WTC11 (cell line): ENCODE data around the gene IFITM2. TPM values are rescaled to one million over a fixed set of nuclear protein-coding genes. Genes with fewer than 3 reads are reported as not detected.
"Not testable (repeated sequence)": the region's sequence is repeated elsewhere in the genome, so short reads cannot be mapped to it uniquely, and the experiment has no call there.

Experiments used
- ATAC-seq: fragments of 200-7000 bp; cut with Tn5 transposase; 2 replicates; pipeline ENCODE4 v1.10.0; 2021; ENCODE audit warnings: mild to moderate bottlenecking, moderate library complexity
- CTCF ChIA-PET: fragments of 300-600 bp; sonication (Branson Sonifier 250); formaldehyde crosslinking; loops from one replicate; lab custom pipeline; 2021; ENCODE audit warnings: antibody characterized with exemption; lab: Charles Lee
- POLR2A ChIA-PET: fragments of 350-600 bp; sonication (Branson Sonifier 250); formaldehyde crosslinking; loops from one replicate; lab custom pipeline; 2021; ENCODE audit warnings: antibody characterized with exemption; lab: Charles Lee
- DNase-seq: peaks from one replicate; pipeline ENCODE4 v3.0.0; 2021; ENCODE audit warnings: low spot score
- H3K27ac Mint-ChIP-seq: 2 replicates; pipeline ENCODE4 v1.8.0; 2021; ENCODE audit warnings: mixed read lengths
- H3K27me3 Mint-ChIP-seq: 2 replicates; pipeline ENCODE4 v1.8.0; 2021; ENCODE audit warnings: low read depth, mild to moderate bottlenecking, moderate library complexity, mixed read lengths
- H3K36me3 Mint-ChIP-seq: 2 replicates; pipeline ENCODE4 v1.8.0; 2021; ENCODE audit warnings: mixed read lengths
- H3K4me1 Mint-ChIP-seq: 2 replicates; pipeline ENCODE4 v1.8.0; 2022; ENCODE audit warnings: mixed read lengths
- H3K4me3 Mint-ChIP-seq: 2 replicates; pipeline ENCODE4 v1.8.0; 2021; ENCODE audit warnings: mild to moderate bottlenecking, moderate library complexity, mixed read lengths
- H3K9me3 Mint-ChIP-seq: 2 replicates; pipeline ENCODE4 v1.8.0; 2021; ENCODE audit warnings: mixed read lengths
- JUN ChIP-seq: sonication (generic); formaldehyde crosslinking; IDR thresholded peaks from 2 replicates; pipeline ENCODE4 v1.8.0; 2023; ENCODE audit warnings: mild to moderate bottlenecking, missing genetic modification reagents
- KAT7 ChIP-seq: sonication (generic); formaldehyde crosslinking; IDR thresholded peaks from 2 replicates; pipeline ENCODE4 v1.8.1; 2023; ENCODE audit warnings: missing genetic modification reagents, mild to moderate bottlenecking, borderline replicate concordance
- MYBL2 ChIP-seq: sonication (generic); formaldehyde crosslinking; IDR thresholded peaks from 2 replicates; pipeline ENCODE4 v1.8.1; 2023; ENCODE audit warnings: mild to moderate bottlenecking, moderate library complexity, missing genetic modification reagents
- NFATC4 ChIP-seq: fragments of 250-450 bp; sonication (Bioruptor Pico); IDR thresholded peaks from 2 replicates; pipeline ENCODE4 v1.9.0; 2021; ENCODE audit warnings: mild to moderate bottlenecking
- ZBTB21 ChIP-seq: sonication (generic); formaldehyde crosslinking; IDR thresholded peaks from 2 replicates; pipeline ENCODE4 v1.8.1; 2023; ENCODE audit warnings: mild to moderate bottlenecking, missing genetic modification reagents, borderline replicate concordance
- ZNF219 ChIP-seq: sonication (generic); formaldehyde crosslinking; IDR thresholded peaks from 2 replicates; pipeline ENCODE4 v1.8.0; 2023; ENCODE audit warnings: missing genetic modification reagents, mild to moderate bottlenecking, borderline replicate concordance
- ZNF317 ChIP-seq: sonication (generic); formaldehyde crosslinking; IDR thresholded peaks from 2 replicates; pipeline ENCODE4 v1.8.1; 2023; ENCODE audit warnings: low read depth, mild to moderate bottlenecking, moderate library complexity, missing genetic modification reagents, borderline replicate concordance
- ZNF671 ChIP-seq: fragments of 250-450 bp; sonication (Bioruptor Pico); IDR thresholded peaks from 2 replicates; pipeline ENCODE4 v1.8.0; 2021; ENCODE audit warnings: mild to moderate bottlenecking
- total RNA-seq: library from RNA; stranded (reverse); gene quantifications from 3 replicates; pipeline ENCODE4 v1.2.3, GENCODE V29; 2021
- TF ChIP-seq, protein P1 (sequence below): sonication (generic); formaldehyde crosslinking; IDR thresholded peaks from 2 replicates; pipeline ENCODE4 v1.8.1; 2022; ENCODE audit warnings: mild to moderate bottlenecking, missing genetic modification reagents, moderate library complexity, borderline replicate concordance
- TF ChIP-seq, protein P2 (sequence below): sonication (generic); formaldehyde crosslinking; IDR thresholded peaks from 2 replicates; pipeline ENCODE4 v1.8.0; 2022; ENCODE audit warnings: mild to moderate bottlenecking, missing genetic modification reagents
- TF ChIP-seq, protein P3 (sequence below): sonication (generic); formaldehyde crosslinking; IDR thresholded peaks from 2 replicates; pipeline ENCODE4 v1.8.0; 2022; ENCODE audit warnings: mild to moderate bottlenecking, missing genetic modification reagents
- TF ChIP-seq, protein P4 (sequence below): sonication (generic); formaldehyde crosslinking; IDR thresholded peaks from 2 replicates; pipeline ENCODE4 v1.8.1; 2023; ENCODE audit warnings: mild to moderate bottlenecking, moderate library complexity, missing genetic modification reagents
- TF ChIP-seq, protein P5 (sequence below): fragments of 250-450 bp; sonication (Bioruptor Pico); IDR thresholded peaks from 2 replicates; pipeline ENCODE4 v1.9.0; 2021; ENCODE audit warnings: mild to moderate bottlenecking, borderline replicate concordance
- TF ChIP-seq, protein P6 (sequence below): sonication (generic); formaldehyde crosslinking; conservative IDR thresholded peaks from 2 replicates; pipeline ENCODE4 v1.8.1; 2022; ENCODE audit warnings: mild to moderate bottlenecking, missing genetic modification reagents
- TF ChIP-seq, protein P7 (sequence below): sonication (generic); formaldehyde crosslinking; IDR thresholded peaks from 2 replicates; pipeline ENCODE4 v1.8.1; 2023; ENCODE audit warnings: mild to moderate bottlenecking, missing genetic modification reagents, moderate library complexity

The IFITM2 gene
- total RNA-seq, 1 experiment from 2014 or later = 436 TPM

DNA sequence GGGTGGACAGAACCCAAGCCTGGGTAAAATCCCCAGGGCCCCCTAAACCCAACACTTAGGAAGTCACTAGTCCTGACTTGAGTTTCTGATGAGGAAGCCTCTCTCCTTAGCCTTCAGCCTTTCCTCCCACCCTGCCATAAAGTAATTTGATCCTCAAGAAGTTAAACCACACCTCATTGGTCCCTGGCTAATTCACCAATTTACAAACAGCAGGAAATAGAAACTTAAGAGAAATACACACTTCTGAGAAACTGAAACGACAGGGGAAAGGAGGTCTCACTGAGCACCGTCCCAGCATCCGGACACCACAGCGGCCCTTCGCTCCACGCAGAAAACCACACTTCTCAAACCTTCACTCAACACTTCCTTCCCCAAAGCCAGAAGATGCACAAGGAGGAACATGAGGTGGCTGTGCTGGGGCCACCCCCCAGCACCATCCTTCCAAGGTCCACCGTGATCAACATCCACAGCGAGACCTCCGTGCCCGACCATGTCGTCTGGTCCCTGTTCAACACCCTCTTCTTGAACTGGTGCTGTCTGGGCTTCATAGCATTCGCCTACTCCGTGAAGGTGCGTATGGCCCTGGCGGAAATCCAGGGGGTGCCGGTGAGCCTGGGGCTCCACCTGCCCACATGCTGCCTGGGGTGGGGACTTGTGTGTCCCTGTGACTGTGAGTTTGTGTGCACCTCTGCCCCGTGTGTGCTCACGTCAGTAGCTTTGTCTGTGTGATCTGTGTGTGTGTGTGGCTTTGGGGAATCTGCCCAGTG, 6.4 kb downstream of the IFITM2 start, which contains the start of gene IFITM1 (continued):
- TF ChIP-seq, protein P1, sequence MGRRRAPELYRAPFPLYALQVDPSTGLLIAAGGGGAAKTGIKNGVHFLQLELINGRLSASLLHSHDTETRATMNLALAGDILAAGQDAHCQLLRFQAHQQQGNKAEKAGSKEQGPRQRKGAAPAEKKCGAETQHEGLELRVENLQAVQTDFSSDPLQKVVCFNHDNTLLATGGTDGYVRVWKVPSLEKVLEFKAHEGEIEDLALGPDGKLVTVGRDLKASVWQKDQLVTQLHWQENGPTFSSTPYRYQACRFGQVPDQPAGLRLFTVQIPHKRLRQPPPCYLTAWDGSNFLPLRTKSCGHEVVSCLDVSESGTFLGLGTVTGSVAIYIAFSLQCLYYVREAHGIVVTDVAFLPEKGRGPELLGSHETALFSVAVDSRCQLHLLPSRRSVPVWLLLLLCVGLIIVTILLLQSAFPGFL = no peak

DNA sequence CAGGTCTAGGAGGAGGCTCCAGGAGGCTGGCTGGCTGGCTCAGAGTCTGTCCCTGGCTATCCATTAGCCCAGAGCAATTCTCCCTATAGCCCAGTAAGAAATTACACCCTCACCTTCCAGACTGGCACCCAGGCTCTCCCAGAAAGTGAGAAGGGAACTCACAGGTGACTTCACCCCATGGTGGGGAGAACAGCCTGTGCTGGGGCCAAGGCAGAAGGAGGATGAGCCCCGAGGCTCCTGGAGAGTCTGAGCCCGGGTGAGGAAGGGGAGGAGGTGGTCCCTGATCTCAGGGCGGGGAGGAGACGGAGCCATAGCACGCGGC, 6.9 kb downstream of the IFITM2 start:
- POLR2A ChIA-PET, H3K27me3 Mint-ChIP-seq, ATAC-seq, H3K9me3 Mint-ChIP-seq, DNase-seq: not testable (repeated sequence)
- H3K4me1 Mint-ChIP-seq = peaks cover 46% of the 10 kb centered on the region
- H3K27ac Mint-ChIP-seq = peak overlapping the region; percentile 98
- H3K36me3 Mint-ChIP-seq = peaks cover 11% of the 10 kb centered on the region
- H3K4me3 Mint-ChIP-seq = peak overlapping the region; percentile 97
- 0 out of 2 replicates have a peak, but pooled peaks have one; percentile 8 for TF ChIP-seq KAT7
- CTCF ChIA-PET = interaction anchor here (1.4 kb wide), 1 partner anchor 9 kb away, joined by 8 read pairs; no protein-coding TSS in a partner anchor

DNA sequence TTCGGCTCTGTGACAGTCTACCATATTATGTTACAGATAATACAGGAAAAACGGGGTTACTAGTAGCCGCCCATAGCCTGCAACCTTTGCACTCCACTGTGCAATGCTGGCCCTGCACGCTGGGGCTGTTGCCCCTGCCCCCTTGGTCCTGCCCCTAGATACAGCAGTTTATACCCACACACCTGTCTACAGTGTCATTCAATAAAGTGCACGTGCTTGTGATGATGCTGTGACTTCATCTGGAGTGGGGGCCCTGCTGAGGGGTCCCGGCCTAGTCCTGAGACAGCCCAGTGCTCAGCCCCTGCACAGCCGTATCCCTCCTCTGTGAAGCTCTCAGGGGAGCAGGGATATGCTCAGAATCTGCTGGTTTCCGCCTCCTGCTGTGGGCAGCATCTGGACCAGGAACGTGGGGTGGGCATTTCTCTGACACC, 7.5 kb downstream of the IFITM2 start:
- Mint-ChIP-seq H3K36me3 (peaks cover 11% of the 10 kb centered on the region), H3K27ac (no peak overlapping the region), H3K9me3 (no peaks in the 10 kb centered on the region), H3K4me3 (peak overlapping the region; percentile 97)
- DNase-seq = no peak
- TF ChIP-seq, protein P2, sequence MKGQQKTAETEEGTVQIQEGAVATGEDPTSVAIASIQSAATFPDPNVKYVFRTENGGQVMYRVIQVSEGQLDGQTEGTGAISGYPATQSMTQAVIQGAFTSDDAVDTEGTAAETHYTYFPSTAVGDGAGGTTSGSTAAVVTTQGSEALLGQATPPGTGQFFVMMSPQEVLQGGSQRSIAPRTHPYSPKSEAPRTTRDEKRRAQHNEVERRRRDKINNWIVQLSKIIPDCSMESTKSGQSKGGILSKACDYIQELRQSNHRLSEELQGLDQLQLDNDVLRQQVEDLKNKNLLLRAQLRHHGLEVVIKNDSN (CRISPR knock-in tag) = no peak
- TF ChIP-seq, protein P3, sequence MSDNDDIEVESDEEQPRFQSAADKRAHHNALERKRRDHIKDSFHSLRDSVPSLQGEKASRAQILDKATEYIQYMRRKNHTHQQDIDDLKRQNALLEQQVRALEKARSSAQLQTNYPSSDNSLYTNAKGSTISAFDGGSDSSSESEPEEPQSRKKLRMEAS (CRISPR knock-in tag) = peak; percentile 19; the same call in 1 of the 2 replicates
- TF ChIP-seq JUN = 0 out of 2 replicates have a peak, but pooled peaks have one; percentile 15
- TF ChIP-seq, all 79 proteins: peak for 2
- Mint-ChIP-seq H3K4me1 (peaks cover 43% of the 10 kb centered on the region), H3K27me3 (no peaks in the 10 kb centered on the region)
- no peak for ATAC-seq
- CTCF ChIA-PET = interaction anchor here (1.4 to 3.6 kb wide), 3 partner anchors 9 to 65 kb away, joined by 3 to 34 read pairs (median 8); no protein-coding TSS in a partner anchor
- POLR2A ChIA-PET = interaction anchor here (0.9 to 1.8 kb wide), 3 partner anchors 25 to 47 kb away, joined by 3 to 9 read pairs (median 5); no protein-coding TSS in a partner anchor

DNA sequence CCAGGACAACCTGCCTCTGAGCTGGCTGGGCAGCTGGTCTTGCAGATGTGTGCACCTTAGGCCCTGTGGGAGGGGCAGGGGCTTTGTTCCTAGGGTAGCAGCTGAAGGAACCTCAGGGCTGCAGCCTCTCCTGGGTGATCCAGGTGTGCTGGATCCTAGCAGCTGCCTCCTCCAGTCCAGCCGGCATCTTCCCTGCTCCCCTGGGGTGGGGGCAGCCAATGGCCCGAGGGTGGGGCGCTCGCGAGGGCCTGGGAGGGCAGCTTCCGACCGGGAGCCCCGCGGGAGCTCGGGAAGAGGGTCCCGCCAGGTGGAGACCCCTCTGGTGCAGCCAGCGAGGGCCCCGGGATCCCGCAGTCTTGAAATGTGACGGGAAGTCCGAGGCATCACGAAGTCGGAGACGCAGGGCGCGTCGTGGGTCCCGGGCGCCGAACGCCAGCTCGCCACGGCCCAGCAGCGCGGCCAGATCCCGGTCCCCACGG, 7.9 kb downstream of the IFITM2 start:
- H3K9me3 Mint-ChIP-seq = no peaks in the 10 kb centered on the region
- peaks cover 43% of the 10 kb centered on the region for H3K4me1 Mint-ChIP-seq
- ChIA-PET POLR2A (interaction anchor here (0.9 to 1.8 kb wide), 3 partner anchors 25 to 47 kb away, joined by 3 to 9 read pairs (median 5); no protein-coding TSS in a partner anchor), CTCF (interaction anchor here (1.4 to 3.6 kb wide), 5 partner anchors 10 to 92 kb away, joined by 3 to 34 read pairs (median 5); no protein-coding TSS in a partner anchor)
- ATAC-seq (no peak), DNase-seq (no peak)
- peaks cover 11% of the 10 kb centered on the region for H3K36me3 Mint-ChIP-seq
- H3K27ac Mint-ChIP-seq = no peak overlapping the region
- no peaks in the 10 kb centered on the region for H3K27me3 Mint-ChIP-seq
- H3K4me3 Mint-ChIP-seq = peak overlapping the region; percentile 97
- TF ChIP-seq ZBTB21 (CRISPR knock-in tag) = no peak
- TF ChIP-seq, protein P4, sequence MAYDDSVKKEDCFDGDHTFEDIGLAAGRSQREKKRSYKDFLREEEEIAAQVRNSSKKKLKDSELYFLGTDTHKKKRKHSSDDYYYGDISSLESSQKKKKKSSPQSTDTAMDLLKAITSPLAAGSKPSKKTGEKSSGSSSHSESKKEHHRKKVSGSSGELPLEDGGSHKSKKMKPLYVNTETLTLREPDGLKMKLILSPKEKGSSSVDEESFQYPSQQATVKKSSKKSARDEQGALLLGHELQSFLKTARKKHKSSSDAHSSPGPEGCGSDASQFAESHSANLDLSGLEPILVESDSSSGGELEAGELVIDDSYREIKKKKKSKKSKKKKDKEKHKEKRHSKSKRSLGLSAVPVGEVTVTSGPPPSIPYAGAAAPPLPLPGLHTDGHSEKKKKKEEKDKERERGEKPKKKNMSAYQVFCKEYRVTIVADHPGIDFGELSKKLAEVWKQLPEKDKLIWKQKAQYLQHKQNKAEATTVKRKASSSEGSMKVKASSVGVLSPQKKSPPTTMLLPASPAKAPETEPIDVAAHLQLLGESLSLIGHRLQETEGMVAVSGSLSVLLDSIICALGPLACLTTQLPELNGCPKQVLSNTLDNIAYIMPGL (CRISPR knock-in tag) = 0 out of 2 replicates have a peak, but pooled peaks have one; percentile 20
- no peak for TF ChIP-seq ZNF219 (CRISPR knock-in tag)
- 0 out of 2 replicates have a peak, but pooled peaks have one; percentile 41 for TF ChIP-seq MYBL2 (CRISPR knock-in tag)
- TF ChIP-seq, protein P5, sequence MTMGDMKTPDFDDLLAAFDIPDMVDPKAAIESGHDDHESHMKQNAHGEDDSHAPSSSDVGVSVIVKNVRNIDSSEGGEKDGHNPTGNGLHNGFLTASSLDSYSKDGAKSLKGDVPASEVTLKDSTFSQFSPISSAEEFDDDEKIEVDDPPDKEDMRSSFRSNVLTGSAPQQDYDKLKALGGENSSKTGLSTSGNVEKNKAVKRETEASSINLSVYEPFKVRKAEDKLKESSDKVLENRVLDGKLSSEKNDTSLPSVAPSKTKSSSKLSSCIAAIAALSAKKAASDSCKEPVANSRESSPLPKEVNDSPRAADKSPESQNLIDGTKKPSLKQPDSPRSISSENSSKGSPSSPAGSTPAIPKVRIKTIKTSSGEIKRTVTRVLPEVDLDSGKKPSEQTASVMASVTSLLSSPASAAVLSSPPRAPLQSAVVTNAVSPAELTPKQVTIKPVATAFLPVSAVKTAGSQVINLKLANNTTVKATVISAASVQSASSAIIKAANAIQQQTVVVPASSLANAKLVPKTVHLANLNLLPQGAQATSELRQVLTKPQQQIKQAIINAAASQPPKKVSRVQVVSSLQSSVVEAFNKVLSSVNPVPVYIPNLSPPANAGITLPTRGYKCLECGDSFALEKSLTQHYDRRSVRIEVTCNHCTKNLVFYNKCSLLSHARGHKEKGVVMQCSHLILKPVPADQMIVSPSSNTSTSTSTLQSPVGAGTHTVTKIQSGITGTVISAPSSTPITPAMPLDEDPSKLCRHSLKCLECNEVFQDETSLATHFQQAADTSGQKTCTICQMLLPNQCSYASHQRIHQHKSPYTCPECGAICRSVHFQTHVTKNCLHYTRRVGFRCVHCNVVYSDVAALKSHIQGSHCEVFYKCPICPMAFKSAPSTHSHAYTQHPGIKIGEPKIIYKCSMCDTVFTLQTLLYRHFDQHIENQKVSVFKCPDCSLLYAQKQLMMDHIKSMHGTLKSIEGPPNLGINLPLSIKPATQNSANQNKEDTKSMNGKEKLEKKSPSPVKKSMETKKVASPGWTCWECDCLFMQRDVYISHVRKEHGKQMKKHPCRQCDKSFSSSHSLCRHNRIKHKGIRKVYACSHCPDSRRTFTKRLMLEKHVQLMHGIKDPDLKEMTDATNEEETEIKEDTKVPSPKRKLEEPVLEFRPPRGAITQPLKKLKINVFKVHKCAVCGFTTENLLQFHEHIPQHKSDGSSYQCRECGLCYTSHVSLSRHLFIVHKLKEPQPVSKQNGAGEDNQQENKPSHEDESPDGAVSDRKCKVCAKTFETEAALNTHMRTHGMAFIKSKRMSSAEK = no peak
- TF ChIP-seq, protein P6, sequence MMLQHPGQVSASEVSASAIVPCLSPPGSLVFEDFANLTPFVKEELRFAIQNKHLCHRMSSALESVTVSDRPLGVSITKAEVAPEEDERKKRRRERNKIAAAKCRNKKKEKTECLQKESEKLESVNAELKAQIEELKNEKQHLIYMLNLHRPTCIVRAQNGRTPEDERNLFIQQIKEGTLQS (CRISPR knock-in tag) = no peak
- no peak for TF ChIP-seq ZNF317 (CRISPR knock-in tag)
- TF ChIP-seq NFATC4 = no peak
- TF ChIP-seq, protein P7, sequence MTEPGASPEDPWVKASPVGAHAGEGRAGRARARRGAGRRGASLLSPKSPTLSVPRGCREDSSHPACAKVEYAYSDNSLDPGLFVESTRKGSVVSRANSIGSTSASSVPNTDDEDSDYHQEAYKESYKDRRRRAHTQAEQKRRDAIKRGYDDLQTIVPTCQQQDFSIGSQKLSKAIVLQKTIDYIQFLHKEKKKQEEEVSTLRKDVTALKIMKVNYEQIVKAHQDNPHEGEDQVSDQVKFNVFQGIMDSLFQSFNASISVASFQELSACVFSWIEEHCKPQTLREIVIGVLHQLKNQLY (CRISPR knock-in tag) = no peak
- no peak for TF ChIP-seq ZNF671
